Measurements from ENCODE around the gene NBPF26.
"Not testable (repeated sequence)": the region's sequence is repeated elsewhere in the genome, so short reads cannot be mapped to it uniquely, and the experiment has no call there.

Gene NBPF26

DNA sequence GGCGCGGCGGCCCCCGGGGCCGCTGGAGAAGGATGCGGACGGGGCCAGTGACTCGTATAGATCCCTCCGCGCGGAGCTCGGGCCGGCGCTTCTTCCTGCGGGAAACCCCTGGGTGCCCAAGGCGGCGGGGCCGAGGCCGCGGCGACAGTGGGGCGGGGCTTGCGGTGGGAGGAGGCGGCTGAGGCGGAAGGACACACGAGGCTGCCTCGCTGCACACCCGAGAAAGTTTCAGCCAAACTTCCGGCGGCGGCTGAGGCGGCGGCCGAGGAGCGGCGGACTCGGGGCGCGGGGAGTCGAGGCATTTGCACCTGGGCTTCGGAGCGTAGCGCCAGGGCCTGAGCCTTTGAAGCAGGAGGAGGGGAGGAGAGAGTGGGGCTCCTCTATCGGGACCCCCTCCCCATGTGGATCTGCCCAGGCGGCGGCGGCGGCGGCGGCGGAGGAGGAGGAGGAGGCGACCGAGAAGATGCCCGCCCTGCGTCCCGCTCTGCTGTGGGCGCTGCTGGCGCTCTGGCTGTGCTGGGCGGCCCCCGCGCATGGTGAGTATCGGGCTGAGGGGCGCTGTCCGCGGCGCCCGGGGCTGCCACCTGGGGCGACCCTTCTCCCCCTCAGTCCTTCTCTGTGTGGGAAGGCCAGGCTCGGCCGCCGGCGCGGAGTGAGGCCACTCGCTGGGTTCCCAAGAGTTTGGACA is at the start of gene NBPF26:
Gene NBPF26, plus strand, starts transcription at position 231 of the 688 bp plus-strand sequence.
- peak; percentile 1 for DNase-seq (ENCODE audit: low spot score)

DNA sequence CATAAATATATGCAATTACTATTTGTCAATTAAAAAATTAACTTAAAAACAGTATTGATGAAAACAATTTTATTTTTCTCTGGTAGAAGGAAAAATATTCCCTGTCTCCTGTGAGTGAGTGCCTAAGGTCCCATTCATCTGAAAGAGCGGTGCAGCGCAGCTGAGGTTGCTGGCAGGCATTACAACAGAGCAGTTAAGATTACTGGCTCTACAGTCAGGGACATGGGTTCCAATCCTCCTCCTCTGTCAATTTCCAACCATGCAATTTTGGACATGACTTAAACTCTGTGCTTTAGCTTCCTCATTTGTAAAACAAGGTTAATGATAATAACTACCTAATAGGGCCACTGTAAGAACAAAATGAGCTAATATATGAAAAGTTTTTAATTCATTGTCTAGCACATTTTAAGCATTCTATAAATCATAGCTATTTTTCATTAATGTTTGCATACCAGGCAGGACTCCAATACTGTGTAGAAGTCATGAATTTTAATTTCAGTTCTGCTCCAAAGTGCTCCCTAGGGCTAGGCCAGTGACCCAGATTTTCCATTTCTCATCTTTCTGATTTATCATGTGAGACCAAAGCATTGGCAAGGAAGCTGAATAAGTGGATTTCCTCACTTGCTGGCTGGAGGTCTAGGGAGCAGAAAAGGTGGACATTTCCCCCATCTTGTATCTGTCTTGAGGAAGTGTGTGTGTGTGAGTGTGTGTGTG is 43.5 kb upstream of the NBPF26 start:
- DNase-seq (ENCODE audit: low spot score): not testable (repeated sequence)

DNA sequence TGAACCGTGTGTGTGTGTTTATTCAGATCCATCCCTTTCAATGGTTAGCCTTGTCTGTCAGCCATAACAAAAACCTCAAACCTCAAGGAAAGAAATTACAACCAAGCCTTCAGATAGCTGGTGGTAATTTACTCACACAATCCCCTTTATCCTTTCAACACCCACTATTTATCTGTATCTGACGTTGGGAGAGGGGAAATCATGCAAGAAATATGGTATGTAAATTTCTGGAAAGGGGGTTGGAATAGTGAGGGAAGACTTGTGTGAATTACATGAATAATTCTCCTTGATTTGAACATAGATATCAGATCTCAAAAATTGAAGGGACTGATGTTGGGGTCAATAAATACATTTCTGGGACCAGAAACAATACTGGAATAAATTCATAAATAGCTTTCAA is 42.8 kb upstream of the NBPF26 start:
- DNase-seq (ENCODE audit: low spot score): not testable (repeated sequence)

DNA sequence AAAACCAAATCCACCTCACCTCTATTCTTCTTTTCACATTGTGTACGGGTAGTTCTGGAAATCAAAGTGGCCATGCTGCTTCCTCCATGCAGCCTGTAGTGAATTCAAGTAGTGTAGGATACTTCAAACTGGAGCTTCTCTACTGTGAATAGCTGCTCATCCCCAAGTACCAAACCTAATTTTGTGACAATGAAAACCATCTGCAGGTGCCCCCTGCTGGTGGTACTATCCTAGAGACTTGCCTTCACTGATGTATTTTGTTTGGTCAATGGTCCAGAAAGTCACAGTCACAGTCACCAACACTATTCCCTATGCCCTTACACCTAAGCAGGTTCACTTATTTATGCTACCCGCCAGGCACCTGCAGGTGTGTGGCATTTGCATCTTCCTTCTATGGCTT is 39.3 kb upstream of the NBPF26 start:
- not testable (repeated sequence) for DNase-seq (ENCODE audit: low spot score)

DNA sequence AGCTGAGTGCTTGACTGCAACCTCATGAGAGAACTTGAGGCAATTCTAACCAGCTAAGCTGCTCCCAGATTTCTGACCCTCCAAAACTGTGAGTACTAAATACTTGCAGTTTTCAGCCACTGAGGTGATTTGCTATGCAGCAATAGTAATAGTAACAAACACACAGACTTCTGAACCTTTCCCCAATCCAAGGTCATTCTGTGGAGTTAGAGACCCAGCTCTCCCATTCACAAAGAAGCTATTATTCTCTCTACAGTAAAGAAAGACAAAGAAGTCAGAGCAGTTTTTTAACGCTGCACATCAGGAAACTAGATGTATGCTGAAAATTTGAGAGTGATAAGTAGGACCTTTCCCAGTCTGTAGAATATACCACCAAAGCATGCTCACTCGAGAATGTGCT is 38.1 kb upstream of the NBPF26 start:
- DNase-seq (ENCODE audit: low spot score): not testable (repeated sequence)

DNA sequence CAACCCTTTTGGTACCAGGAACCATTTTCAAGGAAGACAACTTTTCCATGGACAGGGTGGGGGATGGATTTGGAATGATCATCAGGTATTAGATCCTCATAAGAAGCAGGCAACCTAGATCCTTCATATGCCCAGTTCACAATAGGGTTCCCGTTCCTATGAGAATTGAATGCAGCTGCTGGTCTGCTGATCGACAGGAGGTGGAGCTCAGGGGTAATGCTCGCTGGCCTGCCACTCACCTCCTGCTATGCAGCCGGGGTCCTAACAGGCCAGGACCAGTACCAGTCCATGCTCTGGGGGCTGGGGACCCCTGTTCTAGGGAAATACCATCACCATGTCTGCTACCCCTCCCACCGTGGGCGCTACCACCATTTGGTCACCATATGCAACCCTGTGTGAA is 36.5 kb upstream of the NBPF26 start:
- not testable (repeated sequence) for DNase-seq (ENCODE audit: low spot score)

DNA sequence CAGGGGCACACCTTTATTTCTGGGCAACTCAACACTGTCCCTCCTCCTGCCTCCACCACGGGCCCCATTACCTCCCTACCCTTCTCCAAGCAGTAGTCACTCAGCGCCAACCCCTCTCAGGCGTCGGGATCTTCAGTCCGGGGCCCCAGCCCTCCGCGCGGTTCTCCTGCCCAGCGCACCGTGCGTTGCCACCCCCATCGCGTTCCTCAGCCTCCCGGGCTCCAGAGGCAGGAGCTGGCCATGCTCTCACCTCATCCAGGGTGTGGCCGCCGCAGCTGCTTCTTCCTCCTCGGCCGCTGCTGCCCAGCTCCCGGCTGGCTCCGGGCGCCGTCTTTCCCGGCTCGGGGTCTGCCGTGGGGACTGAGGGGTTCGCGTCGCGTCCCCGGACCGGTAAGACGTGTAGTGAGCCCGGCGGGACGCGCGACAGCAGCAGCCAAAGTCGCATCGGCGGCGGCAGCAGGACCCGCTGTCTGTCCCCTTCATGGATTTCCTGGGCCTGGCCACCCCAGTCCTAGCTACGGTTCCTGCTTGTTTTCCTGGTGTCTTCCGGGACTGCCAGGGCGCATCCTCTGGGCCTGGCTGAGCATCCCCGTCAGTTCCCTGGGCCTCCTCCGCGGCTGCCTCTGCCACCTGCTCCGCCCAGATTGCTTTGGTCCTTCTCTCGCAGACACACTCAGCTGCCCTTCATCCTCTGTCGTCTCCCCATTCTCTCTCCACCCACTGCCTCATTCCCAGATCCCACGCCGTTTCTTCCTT is 22.8 kb upstream of the NBPF26 start:
- not testable (repeated sequence) for DNase-seq (ENCODE audit: low spot score)

DNA sequence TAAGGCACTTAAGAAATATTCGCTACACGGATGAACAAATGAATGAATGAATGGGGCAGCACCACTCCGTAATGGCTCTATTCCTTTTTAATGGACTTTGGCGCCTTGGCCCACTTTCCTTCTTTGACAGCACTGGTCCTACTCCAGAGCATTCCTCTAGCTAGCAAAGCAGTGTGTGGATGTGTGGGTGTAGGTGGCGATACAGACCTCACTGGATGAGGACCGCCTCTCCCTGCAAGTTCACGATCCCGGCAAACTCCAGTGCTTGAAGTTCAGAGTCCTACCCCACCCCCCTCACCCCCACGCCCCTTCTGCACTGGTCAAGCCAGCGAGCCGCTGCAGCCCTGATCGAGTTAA is 409 bp upstream of the NBPF26 start:
- not testable (repeated sequence) for DNase-seq (ENCODE audit: low spot score)

DNA sequence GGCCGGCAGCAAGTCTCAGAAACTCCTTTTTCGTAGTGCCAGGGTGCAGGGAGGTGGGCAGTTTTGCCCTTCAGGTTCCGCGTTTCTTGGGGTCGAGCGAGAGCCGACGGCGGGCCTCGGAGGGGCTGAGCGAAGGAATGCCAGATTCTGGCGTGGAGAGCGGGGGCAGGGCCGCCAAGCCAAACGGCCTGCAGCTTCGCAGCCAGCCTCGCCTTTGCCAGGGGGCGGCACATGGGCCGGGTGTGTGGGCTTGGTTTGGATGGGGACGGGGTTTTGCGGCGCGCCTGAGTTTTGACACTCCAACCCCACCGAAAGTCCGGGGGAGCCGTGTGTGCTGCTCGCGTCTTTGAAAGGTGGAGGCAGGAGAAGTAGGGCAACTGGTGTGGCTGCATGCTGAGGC is 762 bp downstream of the NBPF26 start:
- DNase-seq (ENCODE audit: low spot score): not testable (repeated sequence)

DNA sequence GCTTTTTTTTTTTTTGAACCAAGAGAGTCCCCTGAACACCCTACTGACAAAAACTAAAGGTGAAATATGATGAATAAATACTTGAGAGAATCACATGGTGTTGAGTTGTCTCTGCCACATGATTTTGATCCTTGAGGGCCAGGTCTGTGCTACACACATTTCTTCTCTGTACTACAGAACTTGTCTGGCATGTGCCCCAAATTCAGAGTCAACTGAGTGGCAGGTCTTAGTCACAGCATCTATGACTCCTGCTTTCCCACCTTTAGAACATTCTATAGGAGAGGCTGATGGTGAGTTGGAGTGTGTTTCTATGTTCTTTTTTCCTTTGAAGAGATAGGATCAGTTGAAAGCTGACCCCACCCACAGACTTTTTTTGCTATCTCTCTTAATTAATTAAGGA is 5.1 kb downstream of the NBPF26 start:
- DNase-seq (ENCODE audit: low spot score): not testable (repeated sequence)

DNA sequence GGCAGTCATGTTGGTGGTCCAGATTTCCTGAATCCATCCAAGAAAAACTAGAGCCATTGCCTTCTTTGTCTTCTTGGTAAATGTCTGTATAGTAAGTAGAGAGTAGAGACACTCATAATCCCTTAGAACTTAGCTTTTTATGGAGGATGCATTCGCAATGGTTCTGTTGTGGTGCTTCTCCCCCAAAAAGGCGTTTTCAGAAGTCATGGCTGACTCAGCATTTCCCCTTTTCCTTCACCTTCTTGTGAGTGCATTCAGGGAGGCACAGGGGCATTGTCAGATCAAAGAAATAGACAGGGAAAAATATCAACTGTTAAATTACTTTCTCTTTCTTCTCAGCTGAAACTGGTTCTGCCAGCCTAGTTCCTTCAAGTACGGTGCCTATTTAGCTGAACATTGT is 45.3 kb downstream of the NBPF26 start:
- not testable (repeated sequence) for DNase-seq (ENCODE audit: low spot score)

DNA sequence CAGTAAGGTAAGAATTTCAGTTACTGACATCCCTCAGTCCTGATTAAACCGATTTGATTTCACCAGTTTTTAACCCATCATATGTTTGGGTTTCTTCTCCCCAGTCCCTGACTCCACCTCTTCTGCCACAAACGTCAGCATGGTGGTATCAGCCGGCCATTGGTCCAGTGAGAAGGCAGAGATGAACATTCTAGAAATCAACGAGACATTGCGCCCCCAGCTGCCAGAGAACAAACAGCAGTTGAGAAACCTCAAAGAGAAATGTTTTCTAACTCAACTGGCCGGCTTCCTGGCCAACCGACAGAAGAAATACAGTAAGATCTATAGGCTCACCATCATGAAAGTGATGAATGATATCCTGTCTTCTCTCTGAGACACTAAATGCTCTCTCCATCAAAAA is 81.7 kb downstream of the NBPF26 start:
- DNase-seq (ENCODE audit: low spot score): not testable (repeated sequence)

DNA sequence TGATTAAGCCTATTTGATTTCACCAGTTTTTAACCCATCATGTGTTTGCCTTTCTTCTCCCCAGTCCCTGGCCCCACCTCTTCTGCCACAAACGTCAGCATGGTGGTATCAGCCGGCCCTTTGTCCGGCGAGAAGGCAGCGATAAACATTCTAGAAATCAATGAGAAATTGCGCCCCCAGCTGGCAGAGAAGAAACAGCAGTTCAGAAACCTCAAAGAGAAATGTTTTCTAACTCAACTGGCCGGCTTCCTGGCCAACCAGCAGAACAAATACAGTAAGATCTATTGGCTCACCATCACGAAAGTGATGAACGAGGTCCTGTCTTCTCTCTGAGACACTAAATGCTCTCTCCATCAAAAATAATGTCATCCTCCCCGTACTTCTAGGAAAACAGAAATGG is 88.1 kb downstream of the NBPF26 start:
- DNase-seq (ENCODE audit: low spot score): not testable (repeated sequence)

DNA sequence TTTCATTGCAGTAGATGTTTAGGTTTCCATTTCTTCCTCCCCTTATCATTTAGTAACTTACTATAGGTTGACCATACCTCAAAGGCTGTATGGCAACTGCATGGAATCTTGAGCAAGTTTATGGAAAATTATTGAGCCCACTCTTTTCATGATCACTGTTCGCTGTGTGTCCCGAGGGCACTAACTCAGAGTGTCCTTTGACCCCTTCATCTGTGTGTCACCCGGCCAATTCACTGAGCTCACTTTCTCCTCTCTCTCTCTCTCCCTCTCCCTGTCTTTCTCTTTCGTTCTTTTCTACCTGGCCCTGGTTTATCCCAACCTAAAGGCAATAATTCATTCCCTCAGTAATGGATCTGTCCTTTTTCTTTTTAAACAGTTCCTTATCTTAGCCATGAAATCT is 101.3 kb downstream of the NBPF26 start:
- not testable (repeated sequence) for DNase-seq (ENCODE audit: low spot score)

DNA sequence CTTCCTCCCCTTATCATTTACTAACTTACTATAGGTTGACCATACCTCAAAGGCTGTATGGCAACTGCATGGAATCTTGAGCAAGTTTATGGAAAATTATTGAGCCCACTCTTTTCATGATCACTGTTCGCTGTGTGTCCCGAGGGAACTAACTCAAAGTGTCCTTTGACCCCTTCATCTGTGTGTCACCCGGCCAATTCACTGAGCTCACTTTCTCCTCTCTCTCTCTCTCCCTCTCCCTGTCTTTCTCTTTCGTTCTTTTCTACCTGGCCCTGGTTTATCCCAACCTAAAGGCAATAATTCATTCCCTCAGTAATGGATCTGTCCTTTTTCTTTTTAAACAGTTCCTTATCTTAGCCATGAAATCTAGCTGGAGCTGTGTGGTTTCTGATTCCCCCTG is 102.9 kb downstream of the NBPF26 start:
- not testable (repeated sequence) for DNase-seq (ENCODE audit: low spot score)

DNA sequence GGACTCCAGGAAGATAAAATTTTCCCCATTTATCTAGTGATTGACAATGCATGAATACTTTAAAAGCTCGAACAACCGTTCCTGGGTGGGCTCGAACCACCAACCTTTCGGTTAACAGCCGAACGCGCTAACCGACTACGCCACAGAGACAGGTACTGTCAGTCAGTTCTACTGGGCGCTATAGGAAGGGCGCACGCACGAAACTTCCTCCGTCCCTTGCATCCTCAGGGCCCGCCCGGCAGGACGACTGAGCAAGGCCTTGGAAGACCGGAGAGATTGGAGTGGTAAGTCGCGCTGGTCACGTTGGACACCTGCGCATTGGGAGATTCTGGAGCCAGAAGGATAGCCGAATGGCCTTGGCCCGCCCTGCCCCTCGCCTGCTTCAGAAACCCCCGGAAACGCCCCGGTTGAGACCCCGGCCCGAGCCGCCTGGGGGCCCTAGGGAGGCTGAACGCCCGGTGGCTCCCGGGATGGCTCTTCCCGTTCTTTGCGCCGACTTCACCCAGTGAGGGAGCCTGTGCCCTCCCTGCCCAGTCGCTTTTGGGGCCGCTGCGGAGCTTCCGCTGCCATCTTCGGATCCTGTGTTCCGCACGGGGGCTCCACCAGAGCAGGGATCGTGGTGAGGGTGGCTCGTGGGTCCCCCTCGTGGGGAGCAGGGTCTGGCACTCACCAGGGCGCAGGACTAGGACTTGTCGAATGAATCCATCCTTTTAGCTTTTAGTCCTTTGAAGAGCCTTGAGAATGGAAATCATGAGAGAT is 120.6 kb downstream of the NBPF26 start:
- DNase-seq (ENCODE audit: low spot score): peak; percentile 12

DNA sequence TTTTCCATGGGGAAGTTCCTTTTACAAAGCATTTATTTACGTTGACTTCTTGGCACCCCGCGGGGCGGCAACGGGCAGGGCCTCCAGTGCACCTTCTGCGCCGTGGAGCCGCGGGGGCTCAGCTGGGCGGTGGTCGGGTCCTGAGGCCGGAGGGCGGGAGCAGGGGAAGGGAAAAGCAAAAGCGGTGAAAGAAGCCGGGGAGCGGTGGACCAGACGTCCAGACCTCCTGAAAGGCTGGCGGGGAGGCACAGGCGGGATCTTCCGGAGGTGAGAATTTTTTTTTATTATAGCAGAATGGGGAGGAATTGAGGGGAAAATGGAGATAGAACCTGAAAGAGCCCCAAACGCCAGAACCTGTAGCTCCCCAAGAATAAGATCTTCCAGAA is 121.2 kb downstream of the NBPF26 start:
- DNase-seq (ENCODE audit: low spot score): not testable (repeated sequence)

DNA sequence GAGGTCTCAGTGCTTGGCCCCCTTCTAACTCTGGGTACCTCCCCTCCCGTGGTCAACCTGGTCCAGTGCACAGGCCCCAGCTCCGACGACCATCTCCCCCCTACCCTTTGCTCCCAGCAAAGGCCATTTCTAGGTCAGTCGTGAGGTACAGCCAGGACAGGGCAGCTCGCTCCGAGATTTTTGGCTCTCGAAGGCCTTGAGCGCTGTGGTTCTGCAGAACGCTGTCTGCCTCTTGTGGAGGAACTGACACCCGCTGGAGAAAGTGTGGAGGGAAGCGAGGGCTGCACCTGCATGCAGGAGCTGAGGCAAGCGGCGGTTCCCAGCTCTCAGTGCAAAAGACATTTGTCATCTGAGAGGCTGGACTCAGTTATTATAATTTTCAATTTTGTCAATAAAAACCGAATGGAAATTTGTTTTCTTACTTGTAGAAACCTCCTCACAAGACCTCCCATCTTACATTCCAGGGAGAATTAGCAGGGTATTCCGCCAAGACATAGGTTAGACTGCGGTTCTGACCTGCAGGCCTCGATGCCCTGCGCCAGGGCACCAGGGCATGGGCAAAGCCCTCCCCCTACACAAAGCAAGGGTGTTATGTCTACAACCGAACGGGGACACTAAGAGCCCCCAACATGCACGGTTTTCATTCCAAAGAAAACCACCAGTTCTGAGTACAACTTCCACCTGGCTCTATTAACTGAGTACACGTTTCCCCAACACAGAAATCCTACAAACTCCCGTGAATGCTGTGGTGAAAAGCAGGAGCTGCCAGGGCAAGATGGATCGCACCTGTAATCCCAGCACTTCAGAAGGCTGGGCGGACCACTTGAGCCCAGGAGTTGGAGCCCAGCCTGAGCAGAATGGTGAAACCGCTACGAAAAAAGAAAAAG is 125.9 kb downstream of the NBPF26 start:
- not testable (repeated sequence) for DNase-seq (ENCODE audit: low spot score)

DNA sequence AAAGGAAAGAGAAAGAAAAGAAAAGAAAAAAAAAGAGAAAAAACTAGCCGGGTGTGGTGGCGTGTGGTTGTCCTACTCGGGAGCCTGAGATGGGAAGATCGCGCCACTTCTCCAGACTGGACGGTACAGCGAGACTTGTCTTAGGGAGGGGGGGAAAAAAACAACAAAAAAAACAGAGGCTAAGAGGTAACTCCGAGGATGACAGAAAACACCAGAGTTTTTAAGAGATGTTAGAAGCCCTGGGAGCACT is 126.5 kb downstream of the NBPF26 start:
- DNase-seq (ENCODE audit: low spot score): not testable (repeated sequence)

DNA sequence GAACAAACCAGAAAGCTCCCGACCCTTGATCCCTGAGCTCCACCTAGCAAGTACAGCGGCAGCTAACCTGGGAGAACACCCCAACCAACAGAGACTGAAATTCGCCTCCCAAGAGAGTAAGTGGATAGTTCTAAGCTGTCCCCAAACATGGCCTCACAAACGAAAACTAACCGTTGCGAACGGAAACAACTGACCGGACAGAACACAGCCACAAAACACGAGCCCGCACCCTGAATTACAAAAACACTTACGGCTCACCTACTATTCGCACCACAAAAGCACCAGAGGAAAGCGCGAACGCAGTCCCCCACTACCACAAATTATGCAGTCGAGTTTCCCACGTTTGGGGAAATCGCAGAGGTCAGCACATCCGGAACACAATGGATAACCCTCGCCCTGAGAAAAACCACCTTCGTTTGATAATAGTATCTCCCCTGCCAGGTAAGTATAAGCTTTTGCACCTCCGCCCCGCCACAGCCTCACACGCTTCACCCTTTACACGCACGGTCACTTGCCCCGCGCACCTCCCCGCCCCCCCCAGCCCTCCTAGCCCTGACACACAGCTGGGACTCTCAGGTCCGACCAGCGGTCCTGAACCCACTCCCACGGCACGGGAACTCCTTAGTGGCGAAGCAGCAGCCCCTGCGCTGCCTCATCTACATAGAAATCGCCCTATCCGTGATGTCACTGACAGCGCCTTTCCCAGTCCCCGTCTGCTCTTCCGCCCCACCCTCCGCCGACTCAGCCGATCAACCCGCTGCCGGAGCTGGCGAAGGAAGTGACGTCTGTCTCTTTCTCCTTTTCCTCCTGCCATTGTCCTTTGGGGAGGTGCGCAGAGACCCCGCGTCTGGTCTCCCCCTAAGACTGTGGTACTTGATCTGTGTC is 127.0 kb downstream of the NBPF26 start:
- DNase-seq (ENCODE audit: low spot score): peak; percentile 20
